Measurements from ENCODE around the gene TUBB4A.

TUBB4A gene

GRCh38 chr19:6465663-6466062, 36.4 kb downstream of the TUBB4A start:
- DNase-seq, result no peak

GRCh38 chr19:6465006-6465405, 37.1 kb downstream of the TUBB4A start:
- DNase-seq, result no peak

GRCh38 chr19:6464070-6464873, 37.8 kb downstream of the TUBB4A start, which contains the start of gene CRB3:
Gene CRB3, plus strand, starts transcription at chr19:6464271. Its CDS starts 431 bp downstream, at chr19:6464702.
- no peak for DNase-seq

GRCh38 chr19:6460099-6460884, 41.8 kb downstream of the TUBB4A start:
- peak; percentile 93 for DNase-seq

- DNase-seq, result peak; percentile 35
These were observed 42.6 kb downstream of the TUBB4A start, which contains the start of gene SLC25A23 for GRCh38 chr19:6459262-6460098. Gene SLC25A23, minus strand, starts transcription at chr19:6459792. Its CDS starts 164 bp downstream, at chr19:6459628.

GRCh38 chr19:6458695-6459261, 43.3 kb downstream of the TUBB4A start:
- DNase-seq, result no peak

- no peak for DNase-seq
These were observed 44.0 kb downstream of the TUBB4A start for GRCh38 chr19:6457958-6458694.

- no peak for DNase-seq
These were observed 46.2 kb downstream of the TUBB4A start for GRCh38 chr19:6455924-6456323.

- DNase-seq, result no peak
These were observed 48.1 kb downstream of the TUBB4A start for GRCh38 chr19:6453951-6454565.

GRCh38 chr19:6452899-6453298, 49.2 kb downstream of the TUBB4A start:
- DNase-seq, result no peak

GRCh38 chr19:6452223-6452614, 49.9 kb downstream of the TUBB4A start:
- DNase-seq, result no peak

- DNase-seq, result no peak
These were observed 50.4 kb downstream of the TUBB4A start for GRCh38 chr19:6451583-6452222.

- DNase-seq, result peak; percentile 5
These were observed 51.9 kb downstream of the TUBB4A start for GRCh38 chr19:6450166-6450565.

GRCh38 chr19:6448045-6448444, 54.1 kb downstream of the TUBB4A start:
- DNase-seq, result no peak

- no peak for DNase-seq
These were observed 55.7 kb downstream of the TUBB4A start for GRCh38 chr19:6446452-6446851.
